K562 (cell line): ENCODE measurements around the gene SEPTIN14. TPM values are rescaled to one million over a fixed set of nuclear protein-coding genes. Genes with fewer than 3 reads are reported as not detected.
A peak's percentile ranks its signal among the peaks of the same experiment; 100 is the strongest.

Experiments
- ATAC-seq: fragments of 200-7000 bp; cut with Tn5 transposase; 3 replicates; pipeline ENCODE4 v1.9.1; 2020; ENCODE audit warnings: moderate library complexity
- BruUV-seq: library from RNA; stranded (reverse); fragments of 400-500 nt; replicated peaks from 2 replicates; lab custom pipeline; 2021; lab: Mats Ljungman, UMichigan
- CTCF ChIA-PET: fragments of 300-600 bp; formaldehyde crosslinking; extraction: SDS; loops from one replicate; lab custom pipeline; 2021; ENCODE audit warnings: low intra/inter-chr PET ratio; lab: Yijun Ruan, JAX
- POLR2A ChIA-PET: fragments of 300-600, 350-650 bp; sonication (Branson Sonifier 250); formaldehyde crosslinking; extraction: SDS; loops from one replicate; lab custom pipeline; 2021; ENCODE audit warnings: antibody characterized with exemption, inconsistent platforms; lab: Yijun Ruan, JAX
- DNase-seq, 4 experiments: peaks; one replicate each; pipeline versions ENCODE4 v3.0.0 to v3.0.0-alpha.2; 2011 to 2018; ENCODE audit warnings: low spot score in 3 of 4, mixed read lengths in 3 of 4; ENCODE audit errors: extremely low read depth in 1 of 4
- FAIRE-seq: peaks from 2 replicates; lab custom pipeline; 2011; peaks lifted over from hg19 to GRCh38; lab: Jason Lieb, UNC
- H2AFZ ChIP-seq: 2 replicates; pipeline ENCODE4 v1.6.0; 2011; ENCODE audit warnings: low read depth, low read length, control low read depth, inconsistent platforms
- H3K27ac ChIP-seq: fragments of 200-600 bp; 3 replicates; pipeline ENCODE4 v1.8.0; 2011; ENCODE audit warnings: low read depth, mild to moderate bottlenecking, control low read depth, inconsistent platforms, low read length, moderate library complexity, mixed read lengths; ENCODE audit errors: extremely low read depth
- H3K27me3 ChIP-seq, 2 experiments: fragments of 300-600 bp in 1 of 2; 2 replicates in 1 of 2; 3 replicates in 1 of 2; pipeline versions ENCODE4 v1.6.0 to v1.8.0; 2011; ENCODE audit warnings: inconsistent platforms in 2 of 2, low read length in 2 of 2, mild to moderate bottlenecking in 1 of 2, mixed read lengths in 1 of 2, moderate library complexity in 1 of 2; ENCODE audit not compliant: control insufficient read depth in 2 of 2, insufficient read depth in 2 of 2
- H3K36me3 ChIP-seq: fragments of 300-600 bp; 3 replicates; pipeline ENCODE4 v1.8.0; 2011; ENCODE audit warnings: mild to moderate bottlenecking, low read length, inconsistent platforms; ENCODE audit not compliant: control insufficient read depth, insufficient read depth
- H3K4me1 ChIP-seq, 2 experiments: fragments of 200-600 bp in 1 of 2; replicated peaks in 1 of 2; 2 replicates in 1 of 2; 3 replicates in 1 of 2; pipeline versions ENCODE4 v1.5.1 to v1.8.0; 2011; ENCODE audit warnings: inconsistent platforms in 2 of 2, low read length in 2 of 2, mild to moderate bottlenecking in 1 of 2, mixed read lengths in 1 of 2, moderate library complexity in 1 of 2; ENCODE audit not compliant: control insufficient read depth in 2 of 2, insufficient read depth in 2 of 2
- H3K4me2 ChIP-seq: 2 replicates; pipeline ENCODE4 v1.6.1; 2011; ENCODE audit warnings: low read length, control low read depth, inconsistent platforms, mixed read lengths; ENCODE audit not compliant: insufficient read depth
- H3K4me3 ChIP-seq: fragments of 200-600 bp; sonication (generic), shearing (Covaris generic); 2 replicates; pipeline ENCODE4 v1.5.1; 2016; ENCODE audit warnings: control low read depth, inconsistent platforms
- H3K79me2 ChIP-seq: fragments of 200-600 bp; 3 replicates; pipeline ENCODE4 v1.8.0; 2011; ENCODE audit warnings: low read length, inconsistent platforms; ENCODE audit not compliant: control insufficient read depth, insufficient read depth
- H3K9ac ChIP-seq, 2 experiments: 2 replicates each; pipeline versions ENCODE4 v1.6.0 to v1.6.1; 2011; ENCODE audit warnings: low read depth in 2 of 2, low read length in 2 of 2, control low read depth in 1 of 2, inconsistent platforms in 1 of 2, mild to moderate bottlenecking in 1 of 2, mixed read lengths in 1 of 2; ENCODE audit not compliant: insufficient read depth in 1 of 2
- H3K9me1 ChIP-seq: one replicate; pipeline ENCODE4 v1.6.0; 2011; ENCODE audit warnings: inconsistent platforms, mild to moderate bottlenecking, low read length, moderate library complexity; ENCODE audit not compliant: control insufficient read depth, insufficient read depth
- H3K9me3 ChIP-seq: replicated peaks from 2 replicates; pipeline ENCODE4 v1.5.1; 2011; ENCODE audit warnings: low read depth, low read length, inconsistent platforms; ENCODE audit not compliant: control insufficient read depth, insufficient read depth
- H4K20me1 ChIP-seq: replicated peaks from 2 replicates; pipeline ENCODE4 v1.6.1; 2011; ENCODE audit warnings: low read length, inconsistent platforms, mixed read lengths; ENCODE audit not compliant: control insufficient read depth, insufficient read depth
- ADNP ChIP-seq: fragments of 200-800 bp; sonication (Bioruptor generic); IDR thresholded peaks from 2 replicates; pipeline ENCODE4 v1.6.1; 2016; ENCODE audit warnings: missing genetic modification characterization, missing compliant biosample characterization
- CREB1 ChIP-seq, 2 experiments: sonication (generic) in 1 of 2; formaldehyde crosslinking in 1 of 2; IDR thresholded peaks; 2 replicates each; pipeline versions ENCODE4 v1.6.1 to v1.8.0; 2012 to 2022; ENCODE audit warnings: inconsistent platforms in 1 of 2, mild to moderate bottlenecking in 1 of 2, missing genetic modification reagents in 1 of 2, moderate library complexity in 1 of 2
- JUND ChIP-seq, 2 experiments: IDR thresholded peaks; 2 replicates in 1 of 2; 3 replicates in 1 of 2; pipeline ENCODE4 v1.6.1; 2011; ENCODE audit warnings: borderline replicate concordance in 2 of 2, low read depth in 2 of 2, low read length in 2 of 2, improper control_type of control experiment in 1 of 2, missing biosample characterization in 1 of 2, missing genetic modification characterization in 1 of 2, missing genetic modification reagents in 1 of 2
- ZNF12 ChIP-seq: sonication (generic); formaldehyde crosslinking; IDR thresholded peaks from 2 replicates; pipeline ENCODE4 v1.4.0; 2020; ENCODE audit warnings: mild to moderate bottlenecking, missing genetic modification reagents
- WGBS: fragments of 100-300 bp; shearing (Covaris generic); methylation state at CpG from one replicate; pipeline ENCODE4 v1.1.6; 2016; ENCODE audit warnings: low coverage, mixed read lengths; ENCODE audit not compliant: insufficient coverage; ENCODE audit errors: missing lambda C conversion rate; 5-methylcytosine and 5-hydroxymethylcytosine counted together
- in situ Hi-C: fragments of 300-500 bp; cut with MboI; formaldehyde crosslinking; loops from 4 replicates; pipeline ENCODE4 v1.15.0; 2018; ENCODE audit warnings: inconsistent platforms, mixed read lengths
- intact Hi-C: fragments of 100-400 bp; cut with micrococcal nuclease; formaldehyde crosslinking; loops from 2 replicates; pipeline ENCODE4 v1.14.2; 2022
- polyA plus RNA-seq, 8 experiments: library from polyadenylated mRNA; depleted of rRNA in 4 of 8; stranded (reverse) in 5 of 8; unstranded in 3 of 8; fragments of >200 nt; fragmentation: Nextera tagmentation in 2 of 8; fragmentation: Illumina TruSeq in 1 of 8; extraction: Ambion mirVana in 2 of 8; extraction: Trizol in 1 of 8; gene quantifications; 2 replicates each; pipeline versions ENCODE4 v1.2.1 to v1.2.3, GENCODE V29; 2011 to 2014; ENCODE audit warnings: inconsistent platforms in 1 of 8, missing spikeins in 1 of 8
- total RNA-seq, 7 experiments: library from RNA; depleted of rRNA in 6 of 7; stranded (reverse); fragments of >200 nt in 6 of 7; fragmentation: Illumina TruSeq in 2 of 7; extraction: Trizol in 2 of 7; gene quantifications; 2 replicates each; pipeline versions ENCODE4 v1.2.1 to v1.2.3, GENCODE V29; 2011 to 2021; ENCODE audit warnings: low replicate concordance in 1 of 7

SEPTIN14 gene
- total and polyA plus RNA-seq, 9 of the 15 experiments (the other 6 are each of a cell fraction or from before 2014, with no cell fraction given), result 0.04 to 0.10 (median 0.04) TPM; not detected in 1

DNA sequence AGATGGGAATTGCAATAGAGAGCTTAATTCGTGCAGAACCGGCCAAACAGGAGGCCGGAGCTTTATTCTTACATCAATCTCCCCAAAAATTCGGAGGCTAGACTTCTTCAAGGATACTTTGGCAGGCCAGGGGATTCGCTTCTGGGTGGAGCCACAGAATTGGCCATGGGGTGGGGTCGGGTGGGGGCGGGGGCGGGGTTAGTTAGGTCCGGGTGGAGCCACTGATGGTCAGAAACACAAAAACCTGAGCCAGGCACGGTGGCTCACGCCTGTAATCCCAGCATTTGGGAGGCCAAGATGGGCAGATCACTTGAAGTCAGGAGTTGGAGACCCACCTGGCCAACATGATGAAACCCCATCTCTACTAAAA, 87.5 kb downstream of the SEPTIN14 start:
- ATAC-seq, result no peak
- Histone ChIP-seq H3K4me2 (no peak overlapping the region), H3K36me3 (no peaks in the 10 kb centered on the region), H3K27me3 (no peaks in the 10 kb centered on the region; a peak in 1 of 5 replicates), H3K9me3 (no peaks in the 10 kb centered on the region), H3K9me1 (no peaks in the 10 kb centered on the region), H3K4me3 (no peak overlapping the region), H4K20me1 (no peaks in the 10 kb centered on the region), H2AFZ (no peak overlapping the region), H3K27ac (no peak overlapping the region), H3K9ac (no peak overlapping the region), H3K4me1 (no peaks in the 10 kb centered on the region; a peak in 1 of 5 replicates), H3K79me2 (no peaks in the 10 kb centered on the region)
- in situ Hi-C loops (no loop called here), intact Hi-C loops (no loop called here)
- BruUV-seq, result no TSS peak
- TF ChIP-seq ZNF12 (CRISPR knock-in tag) (no peak), CREB1 (IDR thresholded peaks at IDR 0.05) (no peak), CREB1 (CRISPR knock-in tag; IDR thresholded peaks at IDR 0.05) (no peak), JUND (IDR thresholded peaks at IDR 0.05; ENCODE audit: borderline replicate concordance, low read depth, low read length) (no peak), JUND (tag; IDR thresholded peaks at IDR 0.05; ENCODE audit: borderline replicate concordance, low read depth, low read length) (no peak), ADNP (tag) (no peak)
- POLR2A ChIA-PET, result no interaction called here
- WGBS, result 14% methylated on average over 8 of the region's 11 CpGs
- peak in 1 of 4 experiments; percentile 10 for DNase-seq
- no peak for FAIRE-seq
- CTCF ChIA-PET, result no interaction called here
